Mucosa of descending colon (tissue), 3 donors: ENCODE data around the gene PRPF40B. TPM values are rescaled to one million over a fixed set of nuclear protein-coding genes. Genes with fewer than 3 reads are reported as not detected.

Experiments
- ATAC-seq: fragments of 200-7000 bp; cut with Tn5 transposase; one replicate; pipeline ENCODE4 v1.9.1; 2020; ENCODE audit warnings: mild to moderate bottlenecking, moderate library complexity
- DNase-seq, 3 donors: peaks; one replicate each; pipeline ENCODE4 v3.0.0-alpha.2; 2020
- H3K36me3 ChIP-seq: fragments of 200-600 bp; one replicate; pipeline ENCODE4 v1.8.0; 2021; ENCODE audit warnings: low read depth, mild to moderate bottlenecking
- H3K4me1 ChIP-seq: fragments of 200-600 bp; one replicate; pipeline ENCODE4 v1.8.0; 2021; ENCODE audit warnings: low read depth, mild to moderate bottlenecking
- H3K4me3 ChIP-seq: fragments of 200-600 bp; one replicate; pipeline ENCODE4 v1.8.0; 2021; ENCODE audit warnings: mild to moderate bottlenecking
- H3K9me3 ChIP-seq: fragments of 200-600 bp; one replicate; pipeline ENCODE4 v1.8.0; 2021; ENCODE audit warnings: mild to moderate bottlenecking
- intact Hi-C, 2 donors: fragments of 100-400 bp; cut with DNase I in 1 of 2; cut with micrococcal nuclease in 1 of 2; formaldehyde crosslinking; loops; one replicate each; pipeline versions ENCODE4 v1.11.0 to v1.11.1; 2022; cut with DNase I, micrococcal nuclease
- total RNA-seq, 3 donors: library from RNA; stranded (reverse); fragmentation: NEBNext Ultra II Directional in 2 of 3; extraction: Animal tissue kit (Norgen Biotek cat#: 25700) in 2 of 3; gene quantifications; one replicate each; pipeline versions ENCODE4 v1.2.1 to v1.2.4, GENCODE V29; 2021 to 2023
- TF ChIP-seq, protein P1 (sequence below): fragments of 200-600 bp; IDR thresholded peaks from one replicate; pipeline ENCODE4 v1.8.0; 2022; ENCODE audit warnings: antibody characterized with exemption, mild to moderate bottlenecking
- donor health status: DM: no; HTN: no; CAD: no; lungs with moderate emphysema.
- donor health status: DM: no; HTN: no; CAD: no.
- donor health status: DM: no; HTN: yes; CAD: no.

Gene PRPF40B
- total RNA-seq, 3 donors from 2014 or later: 11.5 to 27.2 (median 12.7) TPM

GRCh38 chr12:49587174-49587908 is 36.0 kb upstream of the PRPF40B start:
- TF ChIP-seq, protein P1, sequence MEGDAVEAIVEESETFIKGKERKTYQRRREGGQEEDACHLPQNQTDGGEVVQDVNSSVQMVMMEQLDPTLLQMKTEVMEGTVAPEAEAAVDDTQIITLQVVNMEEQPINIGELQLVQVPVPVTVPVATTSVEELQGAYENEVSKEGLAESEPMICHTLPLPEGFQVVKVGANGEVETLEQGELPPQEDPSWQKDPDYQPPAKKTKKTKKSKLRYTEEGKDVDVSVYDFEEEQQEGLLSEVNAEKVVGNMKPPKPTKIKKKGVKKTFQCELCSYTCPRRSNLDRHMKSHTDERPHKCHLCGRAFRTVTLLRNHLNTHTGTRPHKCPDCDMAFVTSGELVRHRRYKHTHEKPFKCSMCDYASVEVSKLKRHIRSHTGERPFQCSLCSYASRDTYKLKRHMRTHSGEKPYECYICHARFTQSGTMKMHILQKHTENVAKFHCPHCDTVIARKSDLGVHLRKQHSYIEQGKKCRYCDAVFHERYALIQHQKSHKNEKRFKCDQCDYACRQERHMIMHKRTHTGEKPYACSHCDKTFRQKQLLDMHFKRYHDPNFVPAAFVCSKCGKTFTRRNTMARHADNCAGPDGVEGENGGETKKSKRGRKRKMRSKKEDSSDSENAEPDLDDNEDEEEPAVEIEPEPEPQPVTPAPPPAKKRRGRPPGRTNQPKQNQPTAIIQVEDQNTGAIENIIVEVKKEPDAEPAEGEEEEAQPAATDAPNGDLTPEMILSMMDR: no peak
- ATAC-seq (no peak), DNase-seq (no peak)
- intact Hi-C loops: no loop called here
- Histone ChIP-seq H3K4me3 (no peak overlapping the region), H3K9me3 (no peaks in the 10 kb centered on the region), H3K4me1 (no peaks in the 10 kb centered on the region), H3K36me3 (no peaks in the 10 kb centered on the region)

DNA sequence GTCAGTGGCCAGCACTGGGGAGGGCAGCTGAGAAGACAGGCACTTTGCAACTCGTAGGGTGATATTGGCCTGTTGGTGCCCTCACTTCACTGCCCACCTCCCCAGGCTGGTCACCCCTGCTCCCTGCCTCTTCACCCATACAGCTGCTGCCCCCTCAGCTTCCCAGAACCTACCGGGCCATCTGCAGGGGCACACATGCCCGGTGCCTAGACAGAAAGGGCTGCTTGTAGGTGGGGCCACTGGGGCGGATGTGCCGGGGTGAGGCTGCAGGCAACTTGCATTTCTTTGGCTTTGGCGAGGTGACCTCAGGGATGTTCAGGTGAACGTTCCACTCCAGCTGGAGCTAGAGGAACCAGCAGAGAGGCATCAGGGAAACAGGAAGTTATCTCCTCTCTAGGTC is 35.1 kb upstream of the PRPF40B start:
- H3K9me3 ChIP-seq: no peaks in the 10 kb centered on the region
- DNase-seq (no peak), ATAC-seq (no peak)
- intact Hi-C loops: no loop called here
- no peaks in the 10 kb centered on the region for H3K4me1 ChIP-seq
- H3K4me3 ChIP-seq: no peak overlapping the region
- TF ChIP-seq, protein P1: no peak
- H3K36me3 ChIP-seq: no peaks in the 10 kb centered on the region

DNA sequence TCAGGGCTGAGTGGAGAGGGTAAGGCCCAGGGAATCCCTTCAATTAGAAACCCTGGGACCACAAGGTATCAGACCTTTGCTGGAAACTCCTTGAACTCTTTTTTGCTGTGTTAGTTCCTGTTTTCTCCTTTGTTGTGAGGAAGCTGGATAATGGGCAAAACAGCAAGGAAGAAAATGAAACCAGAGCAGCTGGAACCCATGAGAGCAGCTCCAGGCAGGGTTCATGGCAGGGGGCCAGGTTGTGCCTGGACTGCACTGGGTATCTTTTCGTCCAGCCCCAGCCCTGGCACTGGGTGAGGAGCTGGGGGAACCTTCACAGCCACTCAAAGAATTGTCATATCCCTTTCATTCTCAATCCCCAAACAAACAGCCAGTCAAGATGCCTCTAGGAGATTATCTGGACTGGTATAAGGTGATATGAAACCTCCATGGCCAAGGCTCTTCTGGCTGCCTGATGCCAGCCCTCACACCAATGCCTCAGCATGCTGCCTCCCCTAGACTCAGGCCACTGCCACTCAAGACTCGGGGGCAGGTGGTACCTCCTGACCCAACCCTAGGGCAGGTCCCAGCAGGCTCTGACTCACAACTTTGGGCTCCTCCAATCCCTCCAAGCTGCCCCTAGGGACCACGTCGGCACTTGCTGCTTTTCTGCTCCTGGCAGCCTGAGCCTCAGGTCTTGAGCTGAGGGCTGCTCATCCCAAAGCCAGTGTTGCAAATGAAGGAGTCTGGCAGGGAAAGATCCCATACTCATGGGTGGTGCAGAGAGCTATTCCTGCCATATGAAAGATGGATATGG is 34.4 kb upstream of the PRPF40B start:
- no peaks in the 10 kb centered on the region for H3K36me3 ChIP-seq
- ATAC-seq: no peak
- H3K4me1 ChIP-seq: no peaks in the 10 kb centered on the region
- TF ChIP-seq, protein P1: no peak
- no peak for DNase-seq
- H3K9me3 ChIP-seq: no peaks in the 10 kb centered on the region
- intact Hi-C loops: no loop called here
- no peak overlapping the region for H3K4me3 ChIP-seq

GRCh38 chr12:49598527-49598926 is 24.8 kb upstream of the PRPF40B start:
- TF ChIP-seq, protein P1: no peak
- no peaks in the 10 kb centered on the region for H3K4me1 ChIP-seq
- H3K36me3 ChIP-seq: no peaks in the 10 kb centered on the region
- ATAC-seq (no peak), DNase-seq (no peak)
- H3K9me3 ChIP-seq: no peaks in the 10 kb centered on the region
- intact Hi-C loops: no loop called here
- H3K4me3 ChIP-seq: no peak overlapping the region

DNA sequence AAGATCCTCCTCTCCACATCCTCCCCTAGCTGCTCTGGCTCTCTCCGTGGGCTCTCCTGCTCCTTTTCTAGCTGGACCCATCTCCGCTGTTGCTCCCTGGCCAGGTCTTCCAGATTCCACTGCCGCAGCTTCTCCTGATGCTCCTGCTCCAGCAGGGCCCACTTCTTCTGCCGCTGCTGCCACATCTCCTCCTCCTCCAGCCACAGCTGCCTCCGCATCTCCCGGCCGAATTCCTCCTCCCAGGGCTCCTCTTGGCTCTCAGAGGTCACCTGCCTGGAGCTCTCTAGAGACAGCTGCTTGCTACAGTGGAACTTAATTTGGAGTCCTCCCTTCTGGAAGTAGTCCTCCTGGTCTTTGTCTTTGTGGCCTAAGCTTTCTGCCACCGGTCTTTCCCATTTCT is 23.4 kb upstream of the PRPF40B start:
- no peaks in the 10 kb centered on the region for H3K36me3 ChIP-seq
- no peaks in the 10 kb centered on the region for H3K9me3 ChIP-seq
- no peak for ATAC-seq
- TF ChIP-seq, protein P1: no peak
- no peak for DNase-seq
- no peaks in the 10 kb centered on the region for H3K4me1 ChIP-seq
- intact Hi-C loops: no loop called here
- H3K4me3 ChIP-seq: no peak overlapping the region
